NCI-H1436 treated with DMSO at 0.1 percent for 48 hours (cell line): ENCODE measurements around the gene CPD.
"Not testable (repeated sequence)": the region's sequence is repeated elsewhere in the genome, so short reads cannot be mapped to it uniquely, and the experiment has no call there.

Experiments used
- DNase-seq: peaks from one replicate; lab custom pipeline; 2025; lab: John Stamatoyannopoulos, UW

The CPD gene

DNA sequence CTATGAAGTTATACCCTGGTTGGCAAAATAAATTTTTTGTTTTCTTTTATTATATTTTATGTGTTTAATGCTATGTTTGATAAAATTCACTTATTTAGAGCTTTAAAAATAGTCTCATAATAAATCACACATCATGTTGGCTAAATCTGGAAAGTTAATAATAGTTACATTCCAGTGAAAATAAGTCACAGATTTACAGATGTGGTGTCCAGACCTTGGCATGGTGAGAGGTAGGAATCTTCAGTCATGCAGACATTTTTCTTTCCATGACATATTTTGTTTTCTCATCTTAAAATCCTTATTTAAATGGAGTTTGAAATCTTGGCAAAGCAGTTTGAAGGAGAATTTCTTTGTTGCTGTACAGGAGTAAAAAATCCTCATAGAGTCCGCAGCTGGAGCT lies 50.4 kb downstream of the CPD start:
- DNase-seq: no peak

DNA sequence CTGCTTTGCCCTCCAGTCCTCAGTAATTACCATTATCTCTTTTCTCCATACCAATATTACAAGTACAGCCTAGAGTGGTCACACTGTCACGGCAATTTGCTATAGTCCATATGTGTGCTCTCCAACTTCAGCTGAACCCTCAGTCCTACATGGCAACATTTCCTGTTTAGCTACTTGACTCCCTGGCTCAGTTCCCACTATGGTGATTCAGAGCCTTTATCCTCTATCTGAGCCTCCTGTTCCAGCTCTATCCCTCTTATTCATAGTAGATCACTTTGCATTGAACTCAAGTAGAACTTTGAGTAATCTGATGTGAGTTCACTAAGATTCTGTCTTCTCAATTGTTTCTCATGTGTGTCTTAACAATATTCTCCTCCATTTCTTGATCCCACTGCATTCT lies 54.8 kb downstream of the CPD start:
- DNase-seq: no peak

DNA sequence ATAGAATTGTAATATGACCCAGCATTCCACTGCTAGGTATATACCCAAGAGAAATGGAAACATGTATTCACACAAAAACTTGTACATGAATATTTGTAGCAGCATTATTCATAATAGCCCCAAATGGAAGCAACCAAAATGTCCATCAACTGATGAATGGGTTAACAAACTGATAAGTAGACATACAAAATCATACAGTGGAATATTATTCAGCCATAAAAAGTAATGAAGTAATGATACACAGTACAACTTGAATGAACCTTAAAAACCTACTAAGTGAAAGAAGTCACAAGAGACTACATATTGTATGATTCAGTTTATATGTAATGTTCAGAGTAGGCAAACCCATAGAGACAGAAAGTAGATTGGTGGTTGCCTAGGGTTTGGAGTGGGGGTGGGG lies 58.0 kb downstream of the CPD start:
- no peak for DNase-seq

DNA sequence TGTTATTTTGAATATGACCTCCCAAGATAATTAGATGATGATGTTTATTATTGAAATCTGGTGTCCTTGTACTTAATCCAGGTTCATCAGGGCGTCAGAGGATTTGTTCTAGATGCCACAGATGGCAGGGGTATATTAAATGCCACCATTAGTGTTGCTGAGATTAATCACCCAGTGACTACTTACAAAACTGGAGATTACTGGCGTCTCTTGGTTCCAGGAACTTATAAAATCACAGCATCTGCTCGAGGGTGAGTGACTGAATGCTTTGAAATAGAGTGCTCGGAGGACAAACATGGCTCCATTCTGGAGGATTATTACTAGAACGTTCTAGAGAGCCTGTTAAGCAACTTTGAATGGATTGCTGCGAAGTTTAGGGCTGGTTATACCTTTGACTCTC lies 65.0 kb downstream of the CPD start:
- no peak for DNase-seq

DNA sequence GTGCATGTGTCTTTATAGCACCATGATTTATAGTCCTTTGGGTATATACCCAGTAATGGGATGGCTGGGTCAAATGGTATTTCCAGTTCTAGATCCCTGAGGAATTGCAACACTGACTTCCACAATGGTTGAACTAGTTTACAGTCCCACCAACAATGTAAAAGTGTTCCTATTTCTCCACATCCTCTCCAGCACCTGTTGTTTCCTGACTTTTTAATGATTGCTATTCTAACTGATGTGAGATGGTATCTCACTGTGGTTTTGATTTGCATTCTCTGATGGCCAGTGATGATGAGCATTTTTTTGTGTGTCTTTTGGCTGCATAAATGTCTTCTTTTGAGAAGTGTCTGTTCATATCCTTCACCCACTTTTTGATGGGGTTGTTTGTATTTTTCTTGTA lies 67.9 kb downstream of the CPD start:
- DNase-seq: not testable (repeated sequence)

DNA sequence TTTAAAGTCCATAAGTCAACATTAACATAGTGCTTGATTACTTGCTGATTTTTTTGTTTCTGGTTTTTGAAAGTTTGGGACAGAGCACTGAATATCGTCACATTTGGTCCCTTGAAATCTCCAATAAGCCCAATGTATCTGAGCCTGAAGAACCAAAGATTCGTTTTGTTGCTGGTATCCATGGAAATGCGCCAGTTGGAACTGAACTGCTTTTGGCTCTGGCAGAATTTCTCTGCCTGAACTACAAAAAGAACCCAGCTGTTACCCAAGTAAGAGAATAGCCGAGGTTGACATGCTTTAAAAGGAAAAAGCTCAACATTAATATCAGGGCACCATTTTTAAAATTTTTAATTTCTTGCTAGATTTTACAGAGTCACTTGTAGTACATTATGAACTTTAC lies 70.8 kb downstream of the CPD start:
- no peak for DNase-seq

DNA sequence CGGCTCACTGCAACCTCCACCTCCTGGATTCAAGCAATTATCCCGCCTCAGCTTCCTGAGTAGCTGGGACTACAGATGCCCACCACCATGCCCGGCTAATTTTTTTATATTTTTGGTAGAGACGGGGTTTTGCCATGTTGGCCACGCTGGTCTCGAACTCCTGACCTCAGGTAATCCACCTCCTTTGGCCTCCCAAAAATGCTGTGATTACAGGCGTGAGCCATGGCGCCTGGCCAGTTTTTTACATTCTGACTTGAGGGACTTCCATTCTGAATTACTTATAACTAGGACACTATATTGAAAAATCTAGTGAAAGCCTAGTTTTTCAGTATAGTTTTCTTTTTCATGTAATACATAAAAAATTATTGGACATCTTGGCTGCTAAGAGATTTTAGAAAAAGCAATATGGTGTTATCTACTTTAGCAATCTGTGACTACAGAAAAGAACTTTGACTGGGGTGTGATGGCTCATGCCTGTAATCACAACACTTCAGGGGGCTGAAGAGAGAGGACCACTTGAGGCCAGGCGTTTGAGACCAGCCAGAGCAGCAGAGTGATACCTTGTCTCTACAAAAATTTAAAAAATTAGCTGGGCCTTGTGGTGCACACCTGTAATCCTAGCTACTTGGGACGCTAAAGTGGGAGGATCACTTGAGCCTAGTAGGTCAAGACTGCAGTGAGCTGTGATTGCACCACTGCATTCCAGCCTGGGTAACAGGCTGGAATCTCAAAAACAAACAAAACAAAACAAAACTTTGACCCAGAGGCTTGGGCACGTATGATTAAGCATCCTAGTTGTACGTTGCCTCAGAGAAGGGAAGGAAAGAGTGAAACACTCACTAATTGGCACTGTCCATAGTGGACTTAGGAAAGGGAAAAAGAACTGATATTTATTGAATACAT lies 71.6 kb downstream of the CPD start:
- DNase-seq: no peak

DNA sequence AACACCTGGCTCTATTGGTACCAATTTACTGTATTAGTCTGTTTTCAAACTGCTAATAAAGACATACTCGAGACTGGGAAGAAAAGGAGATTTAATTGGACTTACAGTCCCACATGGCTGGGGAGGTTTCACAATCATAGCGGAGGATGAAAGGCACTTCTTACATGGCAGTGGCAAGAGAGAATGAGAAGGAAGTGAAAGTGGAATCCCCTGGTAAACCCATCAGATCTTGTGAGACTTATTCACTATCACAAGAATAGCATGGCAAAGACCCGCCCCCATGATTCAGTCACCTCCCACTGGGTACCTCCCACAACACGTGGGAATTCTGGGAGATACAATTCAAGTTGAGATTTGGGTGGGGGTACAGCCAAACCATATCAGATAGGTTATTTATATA lies 75.9 kb downstream of the CPD start:
- no peak for DNase-seq

DNA sequence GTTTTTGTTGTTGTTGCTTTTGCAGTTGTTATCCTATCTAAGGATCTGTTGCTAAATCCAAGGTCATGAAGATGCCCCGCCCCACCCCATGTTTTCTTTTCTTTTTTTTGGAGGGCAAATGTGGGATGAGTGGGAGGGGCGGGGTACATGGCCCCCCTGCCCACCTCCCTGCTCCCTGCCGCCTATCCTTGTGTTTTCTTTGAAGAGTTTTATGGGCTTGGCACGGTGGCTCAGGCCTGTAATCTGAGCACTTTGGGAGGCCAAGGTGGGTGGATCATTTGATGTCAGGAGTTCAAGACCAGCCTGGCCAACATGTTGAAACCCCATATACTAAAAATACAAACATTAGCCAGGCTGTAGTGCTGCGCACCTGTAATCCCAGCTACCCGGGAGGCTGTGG lies 79.6 kb downstream of the CPD start:
- DNase-seq: no peak

DNA sequence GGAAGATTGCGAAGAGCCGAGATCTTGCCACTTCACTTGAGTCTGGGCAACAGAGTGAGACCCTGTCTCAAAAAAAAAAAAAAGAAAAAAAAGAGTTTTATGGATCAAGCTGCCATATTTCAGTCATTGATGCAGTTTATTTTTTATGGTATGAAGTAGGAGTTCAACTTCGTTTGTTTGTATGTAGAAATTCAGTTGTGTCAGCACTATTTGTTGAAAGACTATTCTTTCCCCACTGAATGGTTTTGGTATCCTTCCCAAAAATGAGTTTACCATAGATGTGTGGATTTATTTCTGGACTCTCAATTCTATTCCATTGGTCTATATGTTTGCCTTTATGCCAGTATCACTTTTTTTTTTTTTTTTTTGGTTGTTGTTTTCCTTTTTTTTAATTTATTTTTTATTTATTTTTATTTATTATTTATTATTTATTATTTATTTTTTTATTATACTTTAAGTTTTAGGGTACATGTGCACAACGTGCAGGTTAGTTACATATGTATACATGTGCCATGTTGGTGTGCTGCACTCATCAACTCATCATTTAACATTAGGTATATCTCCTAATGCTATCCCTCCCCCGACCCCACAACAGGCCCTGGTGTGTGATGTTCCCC lies 80.2 kb downstream of the CPD start:
- DNase-seq: not testable (repeated sequence)

DNA sequence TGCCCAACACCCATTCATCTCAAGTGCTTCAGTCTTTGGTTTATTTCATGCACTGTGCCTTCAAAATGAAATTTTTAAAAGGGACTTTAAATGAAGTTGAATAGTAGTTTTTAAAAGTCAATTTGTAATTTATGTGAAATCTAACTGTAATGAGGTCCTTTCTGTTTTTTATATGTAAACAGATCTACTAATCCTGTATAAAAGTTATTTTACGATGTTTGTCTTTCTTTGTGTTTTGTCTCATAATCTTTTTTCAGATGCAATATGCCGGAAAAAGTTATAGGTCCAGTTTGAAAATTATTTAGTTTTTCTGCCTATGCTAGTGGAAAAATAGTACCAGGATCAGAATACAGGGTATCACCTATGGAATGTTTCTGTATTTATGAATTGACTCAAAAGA lies 89.7 kb downstream of the CPD start:
- DNase-seq: no peak

DNA sequence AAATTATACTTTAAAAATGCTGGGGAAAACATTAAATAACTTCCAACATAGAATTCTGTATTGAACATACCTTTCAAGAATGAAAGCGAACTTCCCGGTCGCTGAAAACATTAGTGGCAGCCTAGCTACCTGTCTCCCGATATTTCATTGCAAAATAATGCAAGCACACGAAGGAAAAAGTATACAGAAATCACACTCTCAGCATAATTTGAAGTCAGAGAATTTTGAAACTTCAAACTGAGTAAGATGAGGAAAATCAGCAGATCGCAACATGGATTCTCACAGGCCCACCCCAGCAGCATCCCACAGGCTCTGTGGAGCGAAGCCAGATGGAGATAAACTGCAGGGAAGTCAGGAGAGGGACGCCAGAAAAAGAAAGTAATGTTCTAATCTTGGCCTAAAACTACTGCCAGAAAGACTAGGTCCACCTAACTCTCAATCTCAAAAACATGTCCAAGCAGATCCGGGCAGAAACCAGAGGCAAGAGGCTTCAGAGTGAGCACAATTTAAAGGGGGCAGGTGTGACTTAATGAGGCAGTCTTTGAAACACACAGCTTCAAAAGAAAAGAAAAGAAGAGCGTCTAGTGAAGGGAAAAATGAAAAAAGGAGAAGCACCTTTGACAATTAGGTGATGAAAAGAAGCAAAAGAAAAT lies 93.6 kb downstream of the CPD start:
- no peak for DNase-seq

DNA sequence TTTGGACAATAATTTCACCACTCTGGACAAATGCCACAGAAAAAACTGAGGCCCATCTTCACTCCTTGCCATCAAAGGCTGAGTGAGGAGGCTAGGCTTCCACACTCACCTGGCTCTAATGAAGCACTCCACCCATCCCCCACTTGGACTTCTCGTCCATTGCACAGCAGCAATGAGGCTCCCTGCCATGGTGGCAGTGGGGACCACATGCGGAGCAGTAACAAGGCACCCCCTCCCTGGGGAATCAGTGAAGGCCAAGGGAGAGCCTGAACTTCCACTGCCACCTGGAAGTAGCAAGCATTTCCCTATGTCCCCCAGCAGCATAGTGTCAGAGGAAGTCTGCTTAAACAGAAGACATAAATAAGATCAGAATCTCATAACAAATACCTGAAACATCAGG lies 96.5 kb downstream of the CPD start:
- no peak for DNase-seq

DNA sequence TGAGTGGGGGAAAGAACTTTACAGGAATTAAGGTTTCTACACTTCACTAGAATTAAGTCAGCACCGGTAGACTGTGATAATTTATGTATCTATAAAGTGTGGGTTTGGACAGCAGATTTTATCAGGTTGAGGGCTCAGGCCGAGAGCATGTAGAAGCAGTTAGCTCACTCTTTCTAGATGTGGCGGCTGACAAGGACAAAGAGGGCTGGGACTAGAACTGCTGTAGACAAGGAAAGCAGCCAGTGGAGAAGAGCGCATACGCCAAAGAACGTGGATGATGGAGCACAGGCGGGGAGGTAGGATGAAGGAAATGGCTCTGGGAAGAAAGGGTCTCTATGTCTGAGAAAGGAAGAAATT lies 98.0 kb downstream of the CPD start:
- DNase-seq: no peak

DNA sequence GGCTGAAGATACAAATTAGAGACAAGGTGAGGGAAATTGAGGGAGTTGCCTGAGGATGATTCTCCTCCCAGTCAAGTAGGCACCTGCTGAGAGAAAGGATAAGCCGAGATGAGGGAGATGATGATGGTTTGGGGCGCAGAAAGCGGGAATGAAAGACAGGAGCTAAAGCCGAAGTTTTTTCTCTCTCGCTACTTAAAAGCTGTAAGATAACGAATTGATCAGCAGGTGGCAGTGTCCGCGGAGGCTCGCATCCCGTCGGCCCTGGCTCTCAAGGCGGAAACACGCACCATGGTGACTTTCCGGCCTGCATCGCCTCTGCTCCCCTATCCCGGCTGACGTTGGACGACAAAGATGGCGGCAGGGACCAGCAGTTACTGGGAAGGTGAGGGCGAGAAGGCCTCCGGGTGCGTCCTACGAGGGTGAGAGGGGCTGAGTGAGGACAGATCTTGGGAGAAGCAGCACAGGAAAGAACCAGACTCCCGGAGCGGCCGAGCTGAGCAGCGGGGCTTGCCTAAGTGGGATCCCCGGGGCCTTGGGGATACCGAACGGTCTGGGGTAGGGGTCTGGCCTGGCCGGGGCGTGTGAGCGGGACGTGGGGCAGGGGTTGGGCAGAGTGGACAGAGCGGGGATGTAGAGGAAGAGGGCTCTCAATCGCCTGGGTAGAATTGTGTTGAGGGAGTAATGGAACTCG lies 98.5 kb downstream of the CPD start, which contains the start of gene GOSR1:
Gene GOSR1, plus strand, starts transcription at position 326 of the 691 bp plus-strand sequence. Its CDS starts 26 bp downstream, at position 352.
- peak; percentile 88 for DNase-seq

DNA sequence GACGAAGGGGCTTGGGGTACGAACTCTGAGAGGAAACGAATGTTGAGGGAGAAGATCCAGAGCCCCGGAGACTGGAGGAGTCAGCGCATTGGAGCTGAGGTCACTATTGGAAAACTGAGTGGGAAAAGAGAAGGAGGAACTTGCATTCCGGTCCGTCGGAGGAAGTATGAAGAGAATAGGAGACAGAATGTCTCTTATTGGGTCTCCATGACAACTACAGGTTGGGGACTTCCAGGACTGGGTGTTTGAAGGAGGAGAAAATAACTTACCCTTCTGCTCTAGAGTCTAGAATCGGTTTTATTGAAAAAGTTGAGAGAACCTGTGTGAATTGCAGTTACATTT lies 99.0 kb downstream of the CPD start:
- no peak for DNase-seq

DNA sequence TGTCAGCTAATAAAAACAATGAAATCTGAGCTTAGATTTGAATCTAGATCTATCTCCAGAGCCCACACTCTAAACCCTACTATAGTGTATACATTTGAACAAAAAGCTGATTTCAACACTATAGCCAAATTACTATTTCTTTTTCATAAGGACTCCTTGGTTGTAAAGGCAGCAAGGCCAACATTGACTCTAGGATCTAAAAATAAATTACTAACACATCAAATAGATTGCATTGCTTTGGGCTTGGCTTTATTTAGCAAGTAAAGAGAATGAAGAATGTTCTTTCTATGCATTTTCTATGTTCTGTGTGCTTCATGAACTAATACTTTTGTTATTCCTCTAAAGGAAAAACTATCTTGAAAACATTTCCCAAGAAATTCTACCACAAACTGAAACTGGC lies 103.8 kb downstream of the CPD start:
- no peak for DNase-seq

DNA sequence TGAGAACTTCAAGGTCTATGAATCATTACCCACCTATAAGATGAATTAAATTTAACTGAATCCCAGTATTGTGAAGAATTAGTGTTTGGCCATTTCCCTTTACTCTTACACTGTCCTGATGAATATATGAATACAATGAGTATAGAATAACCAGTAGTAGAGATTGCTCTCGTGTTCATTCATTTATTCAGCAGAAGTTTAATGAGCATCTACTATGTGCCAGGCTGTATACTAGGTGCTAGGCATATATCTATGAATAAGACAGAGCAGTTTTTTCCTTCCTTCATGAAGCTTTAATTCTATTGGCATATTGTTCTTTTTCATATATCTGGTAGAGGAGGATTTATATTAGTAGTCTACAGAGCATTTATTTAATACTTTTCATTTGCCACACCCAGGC lies 104.4 kb downstream of the CPD start:
- no peak for DNase-seq

DNA sequence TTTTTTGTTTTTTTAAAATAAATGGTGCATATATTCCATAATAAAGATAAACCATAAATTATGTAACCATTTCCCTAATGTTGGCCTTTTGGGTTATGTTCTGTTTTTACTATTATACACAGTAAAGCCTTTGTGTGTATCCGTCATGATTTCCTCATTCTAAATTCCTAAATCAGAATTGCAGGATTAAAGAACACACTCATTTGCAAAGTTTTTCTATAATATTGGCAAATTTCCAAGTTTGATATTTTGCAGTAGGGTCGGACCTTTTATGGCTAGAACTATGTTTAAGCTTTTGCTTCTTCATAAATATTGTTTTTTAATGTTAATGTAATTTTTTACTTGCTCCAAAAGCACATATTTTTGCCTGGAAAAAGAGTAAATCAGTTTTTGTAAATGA lies 115.1 kb downstream of the CPD start:
- no peak for DNase-seq

DNA sequence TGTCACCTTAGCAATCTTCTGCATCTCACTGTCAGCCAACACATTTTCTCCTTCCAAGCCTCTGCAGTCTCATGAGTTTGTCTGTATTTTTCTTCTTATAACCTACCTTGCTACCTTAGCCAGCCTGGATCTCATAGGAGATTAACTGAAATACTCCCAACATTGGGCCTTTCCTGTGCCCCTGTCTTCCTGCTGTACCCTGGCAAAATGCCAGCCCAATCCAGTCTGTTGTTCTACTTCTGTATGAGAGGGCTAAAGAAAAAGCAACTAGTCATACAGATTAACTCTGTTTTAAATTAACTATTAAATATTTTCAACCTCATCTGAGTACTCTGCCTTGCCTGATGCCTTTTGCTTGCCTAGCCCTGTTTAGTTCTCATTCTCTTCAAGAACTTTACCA lies 116.9 kb downstream of the CPD start:
- no peak for DNase-seq

DNA sequence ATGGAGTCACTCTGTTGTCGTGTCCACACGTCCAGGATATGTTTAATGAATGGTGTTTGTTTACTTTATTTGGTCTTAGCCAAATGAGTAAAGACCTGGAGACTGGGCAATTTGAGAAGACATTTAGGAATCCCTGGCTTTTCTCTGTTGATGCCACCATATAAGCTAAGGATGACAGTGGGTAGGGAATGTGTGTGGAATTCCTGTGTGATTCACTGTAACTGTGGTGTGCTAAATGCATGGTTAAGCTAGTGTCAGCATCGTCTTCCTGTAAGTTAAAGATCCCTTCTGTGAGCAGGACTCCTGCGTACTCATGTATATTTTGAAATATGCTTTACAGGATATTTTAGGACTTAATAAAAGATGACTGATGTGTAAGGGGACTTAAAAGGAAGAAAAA lies 124.8 kb downstream of the CPD start:
- DNase-seq: no peak

DNA sequence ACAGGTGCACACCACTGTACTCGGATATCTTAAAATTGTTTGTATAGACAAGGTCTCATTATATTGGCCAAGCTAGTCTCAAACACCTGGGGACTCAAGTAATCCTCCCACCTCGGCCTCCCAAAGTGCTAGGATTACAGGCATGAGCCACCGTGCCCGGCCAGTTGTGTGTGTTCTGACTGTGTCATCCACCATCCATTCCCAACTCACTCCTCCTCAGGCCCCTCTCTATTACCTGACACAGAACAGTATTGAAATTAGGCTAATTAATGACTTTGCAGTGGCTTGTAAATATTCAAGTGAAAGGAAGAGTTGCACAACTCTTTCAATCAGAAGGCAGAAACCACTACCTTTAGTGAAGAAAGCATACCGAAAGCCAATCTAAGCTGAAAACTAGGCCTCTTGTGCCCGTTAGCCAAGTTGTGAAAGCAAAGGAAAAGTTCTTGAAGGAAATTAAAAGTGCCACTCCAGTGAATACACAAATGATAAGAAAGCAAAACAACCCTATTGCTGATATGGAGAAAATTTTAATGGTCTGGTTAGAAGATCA lies 127.2 kb downstream of the CPD start:
- DNase-seq: no peak
